Activated CD4-positive, alpha-beta T cell treated with anti-CD3 and anti-CD28 coated beads, Interleukin-2, Interleukin-6, amounts not matched to agents 100 ng/mL and 50 ng/mL, durations not matched to agents 16 hours and 8 hours (primary cell): Measurements from ENCODE around the gene ROBO1.

Experiments used
- DNase-seq: peaks from one replicate; pipeline ENCODE4 v3.0.0-alpha.2; 2020

The ROBO1 gene

GRCh38 chr3:78823859-78824258 lies 943.9 kb downstream of the ROBO1 start:
- no peak for DNase-seq

- no peak for DNase-seq
Measured at GRCh38 chr3:78823434-78823833, 944.4 kb downstream of the ROBO1 start.

GRCh38 chr3:78822726-78823125 lies 945.1 kb downstream of the ROBO1 start:
- DNase-seq: no peak

- no peak for DNase-seq
Measured at GRCh38 chr3:78820542-78820941, 947.3 kb downstream of the ROBO1 start.

- no peak for DNase-seq
Measured at GRCh38 chr3:78818161-78818985, 949.4 kb downstream of the ROBO1 start.

- DNase-seq: no peak
Measured at GRCh38 chr3:78814893-78815562, 952.8 kb downstream of the ROBO1 start.

GRCh38 chr3:78812166-78812565 lies 955.6 kb downstream of the ROBO1 start:
- DNase-seq: no peak

GRCh38 chr3:78809966-78810365 lies 957.8 kb downstream of the ROBO1 start:
- no peak for DNase-seq

- DNase-seq: no peak
Measured at GRCh38 chr3:78804251-78805037, 963.4 kb downstream of the ROBO1 start.

GRCh38 chr3:78802562-78802930 lies 965.3 kb downstream of the ROBO1 start:
- DNase-seq: no peak

GRCh38 chr3:78801926-78802561 lies 965.8 kb downstream of the ROBO1 start:
- DNase-seq: no peak

- no peak for DNase-seq
Measured at GRCh38 chr3:78799681-78800080, 968.1 kb downstream of the ROBO1 start.

GRCh38 chr3:78798266-78798832 lies 969.4 kb downstream of the ROBO1 start:
- no peak for DNase-seq

- DNase-seq: no peak
Measured at GRCh38 chr3:78794431-78794830, 973.4 kb downstream of the ROBO1 start.

GRCh38 chr3:78792733-78793132 lies 975.1 kb downstream of the ROBO1 start:
- DNase-seq: no peak

- no peak for DNase-seq
Measured at GRCh38 chr3:78792212-78792611, 975.6 kb downstream of the ROBO1 start.

GRCh38 chr3:78791753-78792152 lies 976.0 kb downstream of the ROBO1 start:
- DNase-seq: no peak

- DNase-seq: no peak
Measured at GRCh38 chr3:78788839-78789238, 979.0 kb downstream of the ROBO1 start.

- DNase-seq: no peak
Measured at GRCh38 chr3:78785004-78785403, 982.8 kb downstream of the ROBO1 start.

- no peak for DNase-seq
Measured at GRCh38 chr3:78781351-78781750, 986.4 kb downstream of the ROBO1 start.

- no peak for DNase-seq
Measured at GRCh38 chr3:78765671-78766485, 1001.9 kb downstream of the ROBO1 start.

GRCh38 chr3:78764634-78765033 lies 1003.2 kb downstream of the ROBO1 start:
- no peak for DNase-seq
